A549 (cell line): ENCODE measurements around the gene NOS1AP. TPM values are rescaled to one million over a fixed set of nuclear protein-coding genes. Genes with fewer than 3 reads are reported as not detected.

Experiments used
- ATAC-seq, 2 experiments: fragments of 200-7000 bp in 1 of 2; fragments of >200 bp in 1 of 2; cut with Nextera tagmentation in 1 of 2; cut with Tn5 transposase in 1 of 2; 3 replicates each; pipeline versions ENCODE4 v1.8.0 to v1.9.1; 2018 to 2020; ENCODE audit warnings: mild to moderate bottlenecking in 1 of 2, moderate library complexity in 1 of 2
- CTCF ChIA-PET: fragments of 300-600 bp; sonication (Branson Sonifier 250); formaldehyde crosslinking; extraction: SDS; loops from one replicate; lab custom pipeline; 2021; ENCODE audit warnings: antibody characterized with exemption, inconsistent platforms; lab: Yijun Ruan, JAX
- POLR2A ChIA-PET: fragments of 350-600 bp; formaldehyde crosslinking; extraction: SDS; loops from one replicate; lab custom pipeline; 2021; ENCODE audit warnings: antibody characterized with exemption, inconsistent platforms; lab: Yijun Ruan, JAX
- DNase-seq, 2 experiments: peaks; one replicate each; pipeline versions ENCODE4 v3.0.0 to v3.0.0-alpha.2; 2011 to 2016; ENCODE audit warnings: low read depth in 1 of 2, low spot score in 1 of 2
- FAIRE-seq: peaks from 2 replicates; lab custom pipeline; 2011; peaks lifted over from hg19 to GRCh38; lab: Jason Lieb, UNC
- H3K27ac ChIP-seq, 2 experiments: fragments of >200 bp; sonication (Bioruptor Twin); formaldehyde crosslinking; 3 replicates each; pipeline ENCODE4 v1.5.1; 2016 to 2017
- H3K4me1 ChIP-seq: fragments of >200 bp; sonication (Bioruptor Twin); formaldehyde crosslinking; 3 replicates; pipeline ENCODE4 v1.6.1; 2016
- H3K4me2 ChIP-seq: fragments of >200 bp; sonication (Bioruptor Twin); formaldehyde crosslinking; 3 replicates; pipeline ENCODE4 v1.6.1; 2016
- H3K4me3 ChIP-seq: fragments of >200 bp; sonication (Bioruptor Twin); formaldehyde crosslinking; 3 replicates; pipeline ENCODE4 v1.5.1; 2016
- H3K9me3 ChIP-seq: fragments of >200 bp; sonication (Bioruptor Twin); formaldehyde crosslinking; 3 replicates; pipeline ENCODE4 v1.6.1; 2016
- ATOH8 ChIP-seq: fragments of 250-450 bp; sonication (Bioruptor Pico); IDR thresholded peaks from 2 replicates; pipeline ENCODE4 v1.5.0; 2020; ENCODE audit warnings: low read depth, mild to moderate bottlenecking, moderate library complexity
- BHLHE40 ChIP-seq: IDR thresholded peaks from 2 replicates; pipeline ENCODE4 v1.6.1; 2012; ENCODE audit warnings: low read depth, low read length, inconsistent platforms
- CEBPB ChIP-seq, 2 experiments: fragments of >200 bp in 1 of 2; sonication (Bioruptor Twin) in 1 of 2; formaldehyde crosslinking in 1 of 2; IDR thresholded peaks; 2 replicates each; pipeline ENCODE4 v1.6.1; 2012 to 2016
- CHD4 ChIP-seq: fragments of 200-600 bp; sonication (generic); IDR thresholded peaks from 2 replicates; pipeline ENCODE4 v1.6.1; 2016; ENCODE audit warnings: antibody characterized with exemption, mild to moderate bottlenecking, borderline replicate concordance
- CTCF ChIP-seq: fragments of >200 bp; sonication (Bioruptor Twin); formaldehyde crosslinking; IDR thresholded peaks from 3 replicates; pipeline ENCODE4 v1.5.1; 2016
- E2F6 ChIP-seq: IDR thresholded peaks from 2 replicates; pipeline ENCODE4 v1.6.1; 2012; ENCODE audit warnings: low read depth, borderline replicate concordance
- EHMT2 ChIP-seq: fragments of 200-600 bp; sonication (generic); IDR thresholded peaks from 2 replicates; pipeline ENCODE4 v1.6.1; 2016; ENCODE audit warnings: antibody characterized with exemption, low read depth, mild to moderate bottlenecking, moderate library complexity
- EP300 ChIP-seq, 2 experiments: fragments of >200 bp; sonication (Bioruptor Twin); formaldehyde crosslinking; IDR thresholded peaks; 2 replicates in 1 of 2; 3 replicates in 1 of 2; pipeline ENCODE4 v1.6.1; 2016 to 2017
- FOSB ChIP-seq: fragments of 250-450 bp; sonication (Bioruptor Pico); IDR thresholded peaks from 2 replicates; pipeline ENCODE4 v1.5.0; 2020; ENCODE audit warnings: mild to moderate bottlenecking, moderate library complexity
- FOSL2 ChIP-seq, 2 experiments: fragments of 450-650 bp in 1 of 2; fragments of >200 bp in 1 of 2; sonication (Bioruptor Twin) in 1 of 2; formaldehyde crosslinking; IDR thresholded peaks; 2 replicates each; pipeline versions ENCODE4 v1.5.0 to v1.6.1; 2016 to 2020; ENCODE audit warnings: mild to moderate bottlenecking in 1 of 2, moderate library complexity in 1 of 2
- GATA3 ChIP-seq: IDR thresholded peaks from 2 replicates; pipeline ENCODE4 v1.6.1; 2012; ENCODE audit warnings: borderline replicate concordance
- HDAC2 ChIP-seq: fragments of 200-600 bp; sonication (generic); IDR thresholded peaks from 2 replicates; pipeline ENCODE4 v1.6.1; 2016
- HOXB13 ChIP-seq: fragments of 250-450 bp; sonication (Bioruptor Pico); IDR thresholded peaks from 2 replicates; pipeline ENCODE4 v1.5.0; 2020; ENCODE audit warnings: low read depth, mild to moderate bottlenecking, moderate library complexity
- JUN ChIP-seq, 2 experiments: fragments of >200 bp; sonication (Bioruptor Twin); formaldehyde crosslinking; IDR thresholded peaks; 2 replicates in 1 of 2; 3 replicates in 1 of 2; pipeline ENCODE4 v1.6.1; 2016 to 2017
- JUNB ChIP-seq: fragments of >200 bp; sonication (Bioruptor Twin); formaldehyde crosslinking; IDR thresholded peaks from 2 replicates; pipeline ENCODE4 v1.6.1; 2016
- MAZ ChIP-seq: fragments of 150-350 bp; IDR thresholded peaks from 2 replicates; pipeline ENCODE4 v1.6.1; 2014; ENCODE audit warnings: antibody characterized with exemption, low read depth, low read length, borderline replicate concordance
- MYC ChIP-seq: IDR thresholded peaks from 2 replicates; pipeline ENCODE4 v1.6.1; 2012; ENCODE audit warnings: mild to moderate bottlenecking, inconsistent platforms, low read length, improper control_type of control experiment, borderline replicate concordance
- NR3C1 ChIP-seq: fragments of >200 bp; sonication (Bioruptor Twin); formaldehyde crosslinking; IDR thresholded peaks from 3 replicates; pipeline ENCODE4 v1.6.1; 2017
- POLR2AphosphoS2 ChIP-seq: conservative IDR thresholded peaks from 2 replicates; pipeline ENCODE4 v1.6.1; 2012; ENCODE audit warnings: low read length, improper control_type of control experiment, inconsistent platforms
- RAD21 ChIP-seq, 2 experiments: fragments of >200 bp in 1 of 2; sonication (Bioruptor Twin) in 1 of 2; formaldehyde crosslinking in 1 of 2; IDR thresholded peaks in 1 of 2; conservative IDR thresholded peaks in 1 of 2; 2 replicates in 1 of 2; 3 replicates in 1 of 2; pipeline ENCODE4 v1.6.1; 2012 to 2018; ENCODE audit warnings: inconsistent platforms in 1 of 2
- RNF2 ChIP-seq: fragments of 200-600 bp; sonication (generic); IDR thresholded peaks from 2 replicates; pipeline ENCODE4 v1.6.1; 2016; ENCODE audit warnings: low read depth, mild to moderate bottlenecking, antibody characterized with exemption, moderate library complexity, borderline replicate concordance
- SMC3 ChIP-seq: fragments of >200 bp; sonication (Bioruptor Twin); formaldehyde crosslinking; IDR thresholded peaks from 3 replicates; pipeline ENCODE4 v1.6.1; 2018; ENCODE audit warnings: inconsistent platforms
- ZC3H11A ChIP-seq: fragments of 450-650 bp; IDR thresholded peaks from 2 replicates; pipeline ENCODE4 v1.6.1; 2014; ENCODE audit warnings: antibody characterized with exemption, mild to moderate bottlenecking
- ZFP36 ChIP-seq: fragments of 450-650 bp; IDR thresholded peaks from 2 replicates; pipeline ENCODE4 v1.6.1; 2014; ENCODE audit warnings: borderline replicate concordance; ENCODE audit not compliant: partially characterized antibody
- WGBS: methylation state at CpG from one replicate; pipeline ENCODE4 v1.1.6; 2017; ENCODE audit errors: missing lambda C conversion rate; 5-methylcytosine and 5-hydroxymethylcytosine counted together
- polyA plus RNA-seq, 4 experiments: library from polyadenylated mRNA; depleted of rRNA in 3 of 4; stranded (reverse); fragments of >200 nt; fragmentation: RNase III in 1 of 4; extraction: RNeasy Plus Mini Kit Qiagen cat#74134 plus additional on column Dnase treatment in 1 of 4; gene quantifications; 2 replicates in 3 of 4; 3 replicates in 1 of 4; pipeline ENCODE4 v1.2.3, GENCODE V29; 2011 to 2017
- TF ChIP-seq, protein P1 (sequence below): IDR thresholded peaks from 2 replicates; pipeline ENCODE4 v1.6.1; 2012

NOS1AP gene
- polyA plus RNA-seq, 2 of the 4 experiments (the other 2 are of a cell fraction) = 0.17 to 0.25 TPM

- Histone ChIP-seq H3K4me3 (no peak within 1 kb of the TSS), H3K9me3 (no peaks in the 10 kb centered on the region), H3K27ac (peak within 1 kb of the TSS; percentile 51 to 70; a peak in 5 of 6 replicates), H3K4me1 (peaks cover 20% of the 10 kb centered on the region), H3K4me2 (peak within 1 kb of the TSS; percentile 69)
- WGBS = 36% methylated on average over 3 of the region's 3 CpGs
- no peak for TF ChIP-seq EP300 (IDR thresholded peaks at IDR 0.05)
- TF ChIP-seq CHD4 = no peak
- peak; percentile 40; the same call in 1 of the 2 replicates for TF ChIP-seq BHLHE40
- TF ChIP-seq MYC = peak; percentile 29; the same call in 1 of the 2 replicates
- 0 out of 4 replicates have a peak, but pooled peaks of 1 of the 2 experiments have one; percentile 34 for TF ChIP-seq CEBPB (IDR thresholded peaks at IDR 0.05)
- TF ChIP-seq, protein P1, sequence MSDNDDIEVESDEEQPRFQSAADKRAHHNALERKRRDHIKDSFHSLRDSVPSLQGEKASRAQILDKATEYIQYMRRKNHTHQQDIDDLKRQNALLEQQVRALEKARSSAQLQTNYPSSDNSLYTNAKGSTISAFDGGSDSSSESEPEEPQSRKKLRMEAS = 0 out of 2 replicates have a peak, but pooled peaks have one; percentile 28
- TF ChIP-seq RAD21 (conservative IDR thresholded peaks at IDR 0.05 in 1 of 2, IDR thresholded peaks at IDR 0.05 in 1 of 2) = no peak
- TF ChIP-seq ZFP36 = no peak
- CTCF ChIA-PET = interaction anchor here (0.8 to 5.0 kb wide), 3 partner anchors 10 to 325 kb away, joined by 5 to 35 read pairs (median 10); no protein-coding TSS in a partner anchor
- ATAC-seq (peak in 1 of 2 experiments; percentile 40; a peak in 3 of 6 replicates), DNase-seq (peak; percentile 17 to 71), FAIRE-seq (no peak)
- POLR2A ChIA-PET = no interaction called here
Observed at GRCh38 chr1:162381383-162381782, 311.9 kb downstream of the NOS1AP start, which contains the start of gene C1orf226. TSS of gene C1orf226 (plus strand) at chr1:162381728. CDS start at chr1:162381902, 174 bp downstream.

GRCh38 chr1:162381941-162382750 lies 312.7 kb downstream of the NOS1AP start:
- CTCF ChIA-PET = interaction anchor here (0.8 to 5.0 kb wide), 3 partner anchors 9 to 326 kb away, joined by 5 to 35 read pairs (median 10); no protein-coding TSS in a partner anchor

DNA sequence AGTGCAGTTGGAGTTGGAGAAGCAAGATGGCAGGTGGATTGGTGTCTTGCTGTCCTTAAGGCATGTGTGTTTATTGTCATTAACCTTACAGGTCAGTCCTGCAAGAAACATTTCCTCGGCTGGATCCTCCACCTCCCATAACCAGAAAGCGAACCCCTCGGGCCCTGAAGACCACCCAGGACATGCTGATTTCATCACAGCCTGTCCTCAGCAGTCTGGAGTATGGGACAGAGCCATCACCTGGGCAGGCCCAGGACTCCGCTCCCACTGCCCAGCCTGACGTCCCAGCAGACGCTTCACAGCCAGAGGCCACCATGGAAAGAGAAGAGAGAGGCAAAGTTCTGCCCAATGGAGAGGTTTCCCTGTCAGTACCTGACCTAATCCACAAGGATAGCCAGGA lies 313.6 kb downstream of the NOS1AP start:
- no peak overlapping the region for H3K4me2 ChIP-seq
- peak overlapping the region in 1 of 2 experiments; percentile 27; a peak in 1 of 6 replicates for H3K27ac ChIP-seq
- FAIRE-seq (no peak), ATAC-seq (no peak), DNase-seq (no peak)
- 93% methylated on average over 6 of the region's 6 CpGs for WGBS
- peaks cover 20% of the 10 kb centered on the region for H3K4me1 ChIP-seq
- ChIA-PET CTCF (interaction anchor here (5.0 kb wide), 1 partner anchor 8 kb away, joined by 35 read pairs; no protein-coding TSS in a partner anchor), POLR2A (no interaction called here)
- H3K4me3 ChIP-seq = no peak overlapping the region
- no peaks in the 10 kb centered on the region for H3K9me3 ChIP-seq
- no peak for TF ChIP-seq HOXB13 (CRISPR knock-in tag)
- TF ChIP-seq FOSL2 (IDR thresholded peaks at IDR 0.05) = no peak
- no peak for TF ChIP-seq FOSL2 (CRISPR knock-in tag; IDR thresholded peaks at IDR 0.05)
- TF ChIP-seq CTCF = no peak
- TF ChIP-seq, protein P1 = no peak
- TF ChIP-seq MAZ = no peak
- TF ChIP-seq ATOH8 (CRISPR knock-in tag) = no peak
- TF ChIP-seq POLR2AphosphoS2 = no peak
- TF ChIP-seq JUNB = no peak
- no peak for TF ChIP-seq SMC3
- no peak for TF ChIP-seq JUN (IDR thresholded peaks at IDR 0.05)
- TF ChIP-seq EHMT2 = no peak
- TF ChIP-seq GATA3 = no peak
- TF ChIP-seq FOSB (CRISPR knock-in tag) = no peak
- no peak for TF ChIP-seq RNF2
- no peak for TF ChIP-seq HDAC2
- no peak for TF ChIP-seq E2F6
- TF ChIP-seq NR3C1 = no peak

More at GRCh38 chr1:162381941-162382750, 312.7 kb downstream of the NOS1AP start:
- no peak for DNase-seq
- WGBS = 84% methylated on average over 13 of the region's 13 CpGs
- FAIRE-seq = no peak
- Histone ChIP-seq H3K9me3 (no peaks in the 10 kb centered on the region), H3K4me1 (peaks cover 20% of the 10 kb centered on the region), H3K27ac (peak overlapping the region; percentile 51 to 70; a peak in 5 of 6 replicates), H3K4me3 (no peak overlapping the region), H3K4me2 (peak overlapping the region; percentile 69)
- POLR2A ChIA-PET = no interaction called here
- TF ChIP-seq ZC3H11A = no peak
- ATAC-seq = no peak
